ENCODE results near the gene ABCC8. TPM values are rescaled to one million over a fixed set of nuclear protein-coding genes. Genes with fewer than 3 reads are reported as not detected.

Gene ABCC8
- total and polyA plus RNA-seq, 9 of the 15 experiments (the other 6 are each of a cell fraction or from before 2014, with no cell fraction given): not detected

DNA sequence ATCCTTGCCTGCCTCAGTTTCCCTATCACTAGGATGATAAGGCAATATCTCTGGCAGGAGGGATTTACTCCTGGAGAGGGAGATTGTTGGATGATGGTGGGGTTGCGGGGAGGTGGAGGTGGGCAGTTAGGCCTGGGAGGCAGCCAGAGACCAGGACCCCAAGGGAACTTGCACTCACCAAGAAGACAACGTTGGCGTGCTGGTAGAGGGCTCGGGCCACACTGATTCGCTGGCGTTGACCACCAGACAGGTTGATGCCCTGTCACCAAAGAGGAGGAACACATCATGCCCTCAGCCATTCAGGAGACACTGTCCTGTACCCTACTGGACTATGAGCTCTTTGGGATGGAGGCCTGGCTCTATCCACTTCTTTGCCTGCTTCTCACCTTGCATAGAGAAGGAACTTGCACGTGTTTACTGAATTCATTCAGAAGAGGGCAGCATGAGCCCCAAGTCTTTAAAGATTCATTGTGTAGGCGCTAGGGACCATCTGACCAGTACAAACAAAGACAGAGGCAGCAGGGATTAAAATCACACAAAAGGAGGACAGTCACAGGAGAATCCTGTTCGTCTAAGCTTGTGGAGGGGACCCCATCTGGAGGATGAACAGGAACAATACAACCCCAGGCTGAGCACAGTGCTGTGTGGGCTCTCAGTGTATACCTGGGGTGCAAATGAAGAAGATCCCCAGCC lies 64.0 kb downstream of the ABCC8 start:
- no peak overlapping the region for H3K4me2 ChIP-seq (ENCODE audit: insufficient read depth, low read length)

More for the DNA sequence above, 64.0 kb downstream of the ABCC8 start:
- H3K27ac ChIP-seq (ENCODE audit: extremely low read depth, low read depth, low read length): no peak overlapping the region
- no TSS peak for BruUV-seq (replicated peaks)
- in situ Hi-C loops (cut with MboI) (no loop called here), intact Hi-C loops (cut with micrococcal nuclease) (no loop called here)
- no peaks in the 10 kb centered on the region for H3K9me3 ChIP-seq (replicated peaks; ENCODE audit: control insufficient read depth, insufficient read depth, low read depth, low read length)
- no peaks in the 10 kb centered on the region for H4K20me1 ChIP-seq (replicated peaks; ENCODE audit: control insufficient read depth, insufficient read depth, low read length)
- H3K4me1 ChIP-seq (replicated peaks in 1 of 2; ENCODE audit: control insufficient read depth in 2 of 2, insufficient read depth in 2 of 2, low read length in 2 of 2): no peaks in the 10 kb centered on the region
- ChIA-PET POLR2A (interaction anchor here (0.6 kb wide), 1 partner anchor 55 kb away, joined by 3 read pairs; no protein-coding TSS in a partner anchor), CTCF (ENCODE audit: low intra/inter-chr PET ratio) (no interaction called here)
- TF ChIP-seq, protein P1, sequence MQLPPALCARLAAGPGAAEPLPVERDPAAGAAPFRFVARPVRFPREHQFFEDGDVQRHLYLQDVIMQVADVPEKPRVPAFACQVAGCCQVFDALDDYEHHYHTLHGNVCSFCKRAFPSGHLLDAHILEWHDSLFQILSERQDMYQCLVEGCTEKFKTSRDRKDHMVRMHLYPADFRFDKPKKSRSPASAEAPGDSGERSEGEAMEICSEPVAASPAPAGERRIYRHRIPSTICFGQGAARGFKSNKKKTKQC (CRISPR knock-in tag; IDR thresholded peaks at IDR 0.05): no peak
- TF ChIP-seq, protein P2, sequence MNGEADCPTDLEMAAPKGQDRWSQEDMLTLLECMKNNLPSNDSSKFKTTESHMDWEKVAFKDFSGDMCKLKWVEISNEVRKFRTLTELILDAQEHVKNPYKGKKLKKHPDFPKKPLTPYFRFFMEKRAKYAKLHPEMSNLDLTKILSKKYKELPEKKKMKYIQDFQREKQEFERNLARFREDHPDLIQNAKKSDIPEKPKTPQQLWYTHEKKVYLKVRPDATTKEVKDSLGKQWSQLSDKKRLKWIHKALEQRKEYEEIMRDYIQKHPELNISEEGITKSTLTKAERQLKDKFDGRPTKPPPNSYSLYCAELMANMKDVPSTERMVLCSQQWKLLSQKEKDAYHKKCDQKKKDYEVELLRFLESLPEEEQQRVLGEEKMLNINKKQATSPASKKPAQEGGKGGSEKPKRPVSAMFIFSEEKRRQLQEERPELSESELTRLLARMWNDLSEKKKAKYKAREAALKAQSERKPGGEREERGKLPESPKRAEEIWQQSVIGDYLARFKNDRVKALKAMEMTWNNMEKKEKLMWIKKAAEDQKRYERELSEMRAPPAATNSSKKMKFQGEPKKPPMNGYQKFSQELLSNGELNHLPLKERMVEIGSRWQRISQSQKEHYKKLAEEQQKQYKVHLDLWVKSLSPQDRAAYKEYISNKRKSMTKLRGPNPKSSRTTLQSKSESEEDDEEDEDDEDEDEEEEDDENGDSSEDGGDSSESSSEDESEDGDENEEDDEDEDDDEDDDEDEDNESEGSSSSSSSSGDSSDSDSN (IDR thresholded peaks at IDR 0.05; ENCODE audit: borderline replicate concordance in 1 of 2, low read depth in 2 of 2, low read length in 2 of 2): no peak
- TF ChIP-seq, protein P3, sequence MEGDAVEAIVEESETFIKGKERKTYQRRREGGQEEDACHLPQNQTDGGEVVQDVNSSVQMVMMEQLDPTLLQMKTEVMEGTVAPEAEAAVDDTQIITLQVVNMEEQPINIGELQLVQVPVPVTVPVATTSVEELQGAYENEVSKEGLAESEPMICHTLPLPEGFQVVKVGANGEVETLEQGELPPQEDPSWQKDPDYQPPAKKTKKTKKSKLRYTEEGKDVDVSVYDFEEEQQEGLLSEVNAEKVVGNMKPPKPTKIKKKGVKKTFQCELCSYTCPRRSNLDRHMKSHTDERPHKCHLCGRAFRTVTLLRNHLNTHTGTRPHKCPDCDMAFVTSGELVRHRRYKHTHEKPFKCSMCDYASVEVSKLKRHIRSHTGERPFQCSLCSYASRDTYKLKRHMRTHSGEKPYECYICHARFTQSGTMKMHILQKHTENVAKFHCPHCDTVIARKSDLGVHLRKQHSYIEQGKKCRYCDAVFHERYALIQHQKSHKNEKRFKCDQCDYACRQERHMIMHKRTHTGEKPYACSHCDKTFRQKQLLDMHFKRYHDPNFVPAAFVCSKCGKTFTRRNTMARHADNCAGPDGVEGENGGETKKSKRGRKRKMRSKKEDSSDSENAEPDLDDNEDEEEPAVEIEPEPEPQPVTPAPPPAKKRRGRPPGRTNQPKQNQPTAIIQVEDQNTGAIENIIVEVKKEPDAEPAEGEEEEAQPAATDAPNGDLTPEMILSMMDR (IDR thresholded peaks at IDR 0.05 in 2 of 3, conservative IDR thresholded peaks at IDR 0.05 in 1 of 3; ENCODE audit: insufficient read depth in 2 of 3, low read depth in 1 of 3, low read length in 3 of 3): peak in 1 of 3 experiments; percentile 7; a peak in 1 of 6 replicates
- no peaks in the 10 kb centered on the region for H3K79me2 ChIP-seq (ENCODE audit: control insufficient read depth, insufficient read depth, low read length)
- 11% methylated on average over 9 of the region's 9 CpGs for WGBS (ENCODE audit: insufficient coverage, low coverage, missing lambda C conversion rate)
- H3K9ac ChIP-seq (ENCODE audit: insufficient read depth in 1 of 2, low read depth in 2 of 2, low read length in 2 of 2): no peak overlapping the region
- H3K9me1 ChIP-seq (ENCODE audit: control insufficient read depth, insufficient read depth, low read length): no peaks in the 10 kb centered on the region
- no peak for ATAC-seq
- H3K27me3 ChIP-seq (ENCODE audit: control insufficient read depth in 2 of 2, insufficient read depth in 2 of 2, low read length in 2 of 2): peaks cover 2 to 54% of the 10 kb centered on the region in 2 experiments; a peak in 4 of 5 replicates
- no peak for FAIRE-seq
- no peak overlapping the region for H3K4me3 ChIP-seq
- DNase-seq (ENCODE audit: extremely low read depth in 1 of 4, low spot score in 3 of 4): no peak
- H3K36me3 ChIP-seq (ENCODE audit: control insufficient read depth, insufficient read depth, low read length): no peaks in the 10 kb centered on the region
- no peak overlapping the region for H2AFZ ChIP-seq (ENCODE audit: low read depth, low read length)
